Measurements from ENCODE around the gene POLD3.

The POLD3 gene

DNA sequence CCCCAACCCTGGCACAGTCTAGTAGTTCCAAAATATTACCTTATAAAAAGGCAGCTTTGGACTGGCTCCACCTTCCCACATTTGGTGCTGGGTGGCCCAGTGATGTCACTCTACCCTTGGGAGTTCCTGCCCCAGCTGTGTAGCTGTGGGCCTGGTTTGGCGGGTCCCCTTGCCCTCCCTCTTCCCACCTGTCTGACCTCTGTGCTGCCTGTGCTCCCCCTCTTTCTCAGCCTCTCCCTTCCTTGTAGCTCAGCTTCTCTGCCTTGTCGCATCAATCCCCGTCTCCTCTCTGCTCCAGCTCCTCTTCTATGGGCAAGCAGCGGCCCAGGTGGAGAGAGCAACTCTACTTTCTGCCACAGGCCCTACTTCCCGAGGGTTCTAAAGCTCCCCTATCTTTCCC lies 84.2 kb downstream of the POLD3 start:
- FAIRE-seq = no peak

DNA sequence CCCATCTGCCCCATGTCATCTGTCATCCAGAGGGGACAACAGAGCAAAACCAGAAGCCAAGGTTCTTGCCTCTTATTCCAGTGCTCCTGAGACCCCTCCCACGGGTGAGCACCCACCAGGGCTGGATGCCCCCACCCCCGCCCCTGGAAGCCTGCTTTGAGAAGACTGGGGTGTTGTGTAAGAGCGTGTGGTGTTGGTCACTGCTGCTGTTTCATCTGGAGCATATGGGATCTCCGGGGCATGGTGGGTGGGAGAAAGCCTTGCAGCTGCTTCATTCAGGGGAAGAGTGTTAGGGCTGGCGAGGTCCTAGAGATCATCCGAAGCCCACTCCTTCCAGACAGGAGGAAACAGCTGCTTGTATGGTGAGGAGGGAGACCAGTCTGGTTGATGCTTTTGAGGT lies 84.7 kb downstream of the POLD3 start:
- FAIRE-seq = no peak

DNA sequence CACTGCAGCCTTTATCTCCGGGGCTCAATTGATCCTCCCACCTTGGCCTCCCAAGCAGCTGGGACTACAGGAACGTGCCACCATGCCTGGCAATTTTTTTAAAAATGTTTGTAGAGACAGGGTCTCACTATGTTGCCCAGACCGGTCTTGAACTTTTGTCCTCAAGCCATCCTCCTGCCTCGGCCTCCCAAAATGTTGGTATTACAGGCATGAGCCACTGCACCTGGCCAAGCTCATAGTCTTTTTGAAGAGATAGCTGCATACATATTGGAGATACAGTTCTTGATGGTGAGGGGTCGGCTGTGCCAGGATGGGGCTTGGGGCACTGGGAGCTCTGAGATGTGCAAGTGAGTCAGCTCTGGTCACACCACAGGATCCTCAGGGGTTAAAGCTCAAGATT lies 85.7 kb downstream of the POLD3 start:
- FAIRE-seq = no peak

DNA sequence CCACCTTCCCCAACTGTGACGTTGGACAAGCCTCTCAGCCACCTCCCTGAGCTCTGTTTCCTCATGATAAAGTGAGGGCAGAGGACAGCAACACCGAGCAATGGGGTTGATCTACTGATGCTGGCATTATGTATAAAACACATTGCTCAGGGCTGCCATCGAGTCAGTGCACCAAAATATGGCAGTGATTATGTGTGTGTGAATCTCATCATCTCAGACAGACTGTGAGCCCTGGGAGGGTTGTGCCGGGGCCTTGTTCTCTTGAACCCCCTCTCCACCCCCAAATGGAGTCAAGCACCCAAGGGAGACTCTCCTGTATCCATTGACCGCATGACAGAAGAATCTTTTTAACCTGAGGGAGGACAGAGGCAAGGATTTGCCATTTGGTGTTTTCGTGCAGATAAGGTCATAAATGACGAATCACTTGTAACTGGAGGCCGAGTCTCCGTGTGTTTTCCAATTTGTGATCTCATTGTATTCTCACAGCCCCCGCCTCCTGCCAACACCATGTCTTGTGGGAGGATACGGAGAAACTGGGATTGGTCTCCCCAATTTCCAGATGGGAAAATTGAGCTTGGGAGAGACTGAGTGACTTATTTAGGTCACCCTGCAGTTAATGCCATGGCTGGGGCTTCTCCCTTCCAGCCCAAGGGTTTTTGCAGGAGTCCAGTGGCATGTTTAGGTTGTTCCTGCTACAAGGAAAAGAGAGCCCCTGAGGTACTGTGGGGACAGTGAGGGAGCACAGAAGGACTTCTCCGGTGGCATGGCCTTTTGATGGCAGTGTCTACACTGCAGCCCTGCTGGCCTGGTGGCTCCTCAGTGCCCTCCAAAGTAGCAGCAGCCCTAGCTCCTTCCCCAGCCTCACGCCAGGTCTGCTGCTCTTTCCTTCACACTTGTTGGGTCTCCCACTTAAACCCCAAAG lies 86.5 kb downstream of the POLD3 start:
- no peak for FAIRE-seq

- no peak for FAIRE-seq
Observed at GRCh38 chr11:74679513-74679865, 87.1 kb downstream of the POLD3 start.

DNA sequence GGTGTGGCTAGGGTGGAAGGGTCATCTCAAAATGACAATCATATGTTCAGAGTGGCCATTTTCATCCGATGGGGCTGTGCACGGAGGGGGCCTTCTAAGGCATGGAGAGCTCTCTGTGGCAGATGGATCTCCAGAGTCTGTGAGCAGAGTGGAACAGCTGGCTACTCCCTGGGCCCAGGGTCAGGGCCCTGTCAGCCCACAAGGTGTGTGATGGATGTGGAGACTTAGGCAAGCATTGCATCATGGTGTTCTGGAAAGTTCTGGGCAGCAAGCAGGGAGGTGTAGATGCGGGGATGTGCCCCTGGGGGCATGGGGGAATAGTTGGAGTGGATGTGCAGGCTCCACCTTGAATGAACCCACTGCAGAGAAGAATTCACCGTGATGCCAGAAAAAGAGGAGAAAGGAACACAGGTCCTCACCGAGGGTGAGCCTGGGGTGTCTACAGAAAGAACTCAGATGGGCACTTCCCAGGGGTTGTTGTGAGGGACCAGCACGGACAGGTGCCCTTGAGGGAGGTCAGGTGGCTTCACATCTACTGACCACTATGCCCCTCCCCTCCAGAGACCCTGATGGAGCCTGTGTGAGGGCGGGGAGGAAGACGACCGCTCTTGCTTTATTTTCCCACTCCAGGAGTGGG lies 87.8 kb downstream of the POLD3 start:
- no peak for FAIRE-seq

DNA sequence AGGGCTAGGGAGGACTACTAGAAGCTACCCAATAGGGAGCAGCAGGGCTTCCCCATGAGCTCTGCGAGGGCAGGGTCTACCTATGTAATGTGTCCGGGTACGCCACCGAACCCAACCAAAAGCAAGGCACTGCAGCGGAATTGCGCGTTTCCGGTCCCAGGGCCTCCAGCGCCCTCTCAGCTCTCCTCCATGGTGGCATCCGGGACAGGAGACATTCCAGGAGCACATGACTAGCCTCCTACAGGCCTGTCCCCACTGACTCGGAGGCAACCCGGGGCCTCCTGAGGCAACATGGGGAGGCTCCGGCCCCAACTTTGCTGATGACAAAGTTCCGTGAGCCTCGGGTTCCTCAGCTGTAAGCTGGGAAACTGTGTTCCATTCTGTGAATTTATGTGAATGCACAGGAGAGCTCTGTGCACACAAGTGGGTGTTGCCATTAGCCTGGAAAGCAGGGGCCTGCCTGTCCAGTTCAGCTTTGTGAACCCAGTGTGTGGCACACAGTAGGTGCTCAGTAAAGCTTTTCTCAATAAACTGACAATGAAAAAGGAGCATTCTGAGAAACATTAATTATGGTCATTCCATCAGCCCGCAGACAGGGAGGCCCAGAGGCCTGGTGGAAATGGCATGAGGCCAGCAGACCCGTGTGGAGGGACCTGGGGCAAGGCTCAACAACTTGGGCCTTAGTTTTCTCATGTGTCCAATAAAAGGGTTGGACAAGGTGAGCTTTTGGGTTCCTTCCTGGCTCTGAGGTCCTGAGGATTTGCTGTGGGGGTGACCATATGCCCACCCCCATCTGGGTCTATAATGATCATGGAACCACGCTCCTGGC lies 88.5 kb downstream of the POLD3 start:
- no peak for FAIRE-seq

GRCh38 chr11:74681686-74682651 lies 89.6 kb downstream of the POLD3 start:
- FAIRE-seq = no peak

DNA sequence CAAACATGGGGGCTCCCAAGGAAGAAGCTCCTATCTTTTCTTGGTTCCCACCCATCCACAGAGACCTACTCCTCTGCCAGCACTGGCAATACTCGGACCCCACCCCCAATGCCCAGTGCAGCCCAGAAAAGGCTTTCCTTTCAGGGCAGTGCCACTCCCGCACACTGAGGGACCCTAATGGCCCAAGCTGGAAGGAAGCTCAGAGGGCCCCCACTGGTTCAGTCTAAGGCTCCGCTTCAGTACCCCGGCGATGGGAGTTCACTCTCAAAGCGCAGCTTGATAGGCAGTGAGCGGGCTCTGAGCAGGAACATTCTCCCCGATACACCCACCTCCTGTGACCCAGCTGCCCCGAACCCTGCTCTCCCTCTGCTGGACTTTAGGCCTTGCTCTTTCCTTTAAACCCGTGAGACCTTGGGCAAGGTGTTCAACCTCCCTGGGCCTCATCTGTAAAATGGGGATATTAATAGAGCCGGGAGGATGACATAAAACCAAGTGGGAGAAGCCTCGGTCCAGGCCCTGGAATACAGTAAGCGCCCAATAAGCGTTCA lies 90.4 kb downstream of the POLD3 start:
- no peak for FAIRE-seq

DNA sequence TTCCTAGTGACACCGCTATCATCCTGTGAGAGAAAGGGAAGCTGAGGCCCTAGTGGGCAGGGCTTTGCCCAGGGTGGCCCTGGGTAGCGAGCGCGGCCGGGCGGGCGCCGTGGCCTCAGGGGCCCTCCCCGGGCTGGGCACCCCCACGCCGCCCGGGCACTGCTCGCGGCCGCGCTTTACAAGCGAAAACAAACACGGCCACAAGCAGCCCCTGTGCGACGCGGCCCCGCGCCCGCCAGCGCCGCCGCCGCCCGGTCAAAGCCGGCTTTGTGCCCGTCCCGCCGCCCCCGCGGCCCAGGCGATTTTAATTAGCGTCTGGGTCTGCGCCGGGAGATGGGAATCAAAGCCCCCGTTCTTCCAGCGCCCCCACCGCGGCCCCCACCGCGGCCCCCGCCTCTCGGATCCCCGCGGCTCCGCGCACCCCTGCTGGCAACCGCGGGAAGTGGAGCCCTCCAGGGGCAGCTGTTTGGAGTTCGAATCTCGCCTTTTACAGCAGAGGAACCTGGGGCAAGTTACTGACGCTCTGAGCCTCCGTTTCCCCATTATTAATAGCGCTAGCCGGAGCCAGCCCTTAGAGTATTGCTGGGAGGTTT lies 91.0 kb downstream of the POLD3 start:
- no peak for FAIRE-seq

- no peak for FAIRE-seq
Observed at GRCh38 chr11:74683941-74684481, 91.6 kb downstream of the POLD3 start.

- no peak for FAIRE-seq
Observed at GRCh38 chr11:74684661-74685060, 92.3 kb downstream of the POLD3 start.

DNA sequence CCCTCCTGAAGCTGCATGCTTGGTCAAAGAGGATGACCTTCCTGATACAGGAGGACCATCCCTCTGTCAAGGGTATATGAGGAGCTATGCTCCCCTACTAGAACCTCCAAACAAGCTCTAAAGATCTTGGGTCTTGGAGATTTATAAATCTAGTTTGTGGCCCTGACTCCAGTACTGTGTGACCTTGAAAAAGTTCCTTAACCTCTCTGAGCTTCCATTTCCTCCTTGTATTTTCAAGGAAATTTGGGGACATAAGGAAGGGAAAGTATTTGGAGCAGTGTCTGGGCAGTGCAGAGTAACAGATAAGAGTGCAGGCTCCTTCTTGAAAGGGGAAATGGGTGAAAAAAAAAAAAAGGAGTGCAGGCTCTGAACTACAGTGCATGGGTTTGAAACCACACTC lies 93.0 kb downstream of the POLD3 start:
- FAIRE-seq = no peak

GRCh38 chr11:74685905-74686304 lies 93.5 kb downstream of the POLD3 start:
- no peak for FAIRE-seq

- no peak for FAIRE-seq
Observed at GRCh38 chr11:74686792-74687191, 94.4 kb downstream of the POLD3 start.

DNA sequence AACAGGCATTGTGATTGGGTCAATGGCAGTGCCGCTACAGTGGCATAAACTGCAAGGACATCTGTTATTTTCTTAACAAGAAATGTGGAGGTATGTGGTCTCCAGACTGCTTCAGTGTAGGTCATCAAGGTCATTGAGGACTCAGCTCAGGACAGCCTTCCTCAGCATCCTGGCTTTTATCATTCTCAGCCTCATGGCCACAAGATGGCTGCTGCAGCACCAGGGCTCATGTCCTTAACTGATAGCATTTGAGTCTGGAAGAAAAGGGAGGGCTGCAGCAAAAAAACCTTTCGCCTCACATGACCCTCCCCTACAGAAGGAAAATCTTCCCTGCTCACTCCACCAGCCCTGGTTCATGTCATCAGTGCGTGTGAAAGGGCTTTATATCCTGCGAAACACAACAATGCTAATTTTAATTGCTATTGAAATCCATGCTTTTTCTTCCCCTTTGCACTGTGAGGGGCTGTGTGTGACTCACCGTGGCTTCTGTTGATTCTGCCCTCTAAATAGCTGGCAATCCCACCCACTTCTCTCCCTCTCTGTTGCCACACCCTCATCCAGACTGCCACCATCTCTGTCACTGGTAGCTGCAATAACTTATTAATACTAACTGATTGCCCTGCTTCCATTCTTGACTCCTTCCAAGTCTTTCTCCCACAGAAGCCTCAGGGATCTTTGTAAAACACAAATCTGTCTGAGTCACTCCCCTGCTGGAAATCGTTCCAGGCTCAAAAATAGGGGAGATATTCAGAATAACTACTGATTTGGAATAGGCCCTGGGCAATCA lies 95.0 kb downstream of the POLD3 start:
- no peak for FAIRE-seq

DNA sequence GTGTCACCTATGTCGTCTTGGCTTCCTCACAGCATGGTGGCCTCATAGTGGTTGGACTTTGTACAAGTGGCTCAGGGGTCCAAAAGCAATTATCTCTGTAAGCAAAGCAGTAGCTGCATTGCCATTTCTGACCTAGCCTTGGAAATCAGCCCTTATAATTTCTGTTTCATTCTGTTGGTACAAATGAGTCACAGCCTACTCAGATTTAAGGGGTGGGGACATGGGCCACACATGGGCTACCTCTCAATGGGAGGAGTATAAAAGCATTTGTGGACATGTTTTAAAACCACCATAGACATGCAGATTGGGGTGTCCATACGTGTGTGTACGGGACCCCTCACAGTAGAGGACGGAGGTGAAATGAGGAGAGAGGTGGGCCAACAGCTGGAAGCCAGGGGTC lies 97.3 kb downstream of the POLD3 start:
- FAIRE-seq = no peak

GRCh38 chr11:74691755-74692154 lies 99.4 kb downstream of the POLD3 start:
- FAIRE-seq = no peak

Measured in endometrium (tissue), 2 donors.